ENCODE results near the gene ZDHHC14. TPM values are rescaled to one million over a fixed set of nuclear protein-coding genes. Genes with fewer than 3 reads are reported as not detected.
"Not testable (repeated sequence)": the region's sequence is repeated elsewhere in the genome, so short reads cannot be mapped to it uniquely, and the experiment has no call there.

The ZDHHC14 gene
- total RNA-seq, 1 donor from 2014 or later: 3.1 TPM

- no peak for ATAC-seq
These were observed 194.6 kb downstream of the ZDHHC14 start for GRCh38 chr6:157575436-157576145.

- ATAC-seq: not testable (repeated sequence)
These were observed 196.0 kb downstream of the ZDHHC14 start for GRCh38 chr6:157576991-157577390.

DNA sequence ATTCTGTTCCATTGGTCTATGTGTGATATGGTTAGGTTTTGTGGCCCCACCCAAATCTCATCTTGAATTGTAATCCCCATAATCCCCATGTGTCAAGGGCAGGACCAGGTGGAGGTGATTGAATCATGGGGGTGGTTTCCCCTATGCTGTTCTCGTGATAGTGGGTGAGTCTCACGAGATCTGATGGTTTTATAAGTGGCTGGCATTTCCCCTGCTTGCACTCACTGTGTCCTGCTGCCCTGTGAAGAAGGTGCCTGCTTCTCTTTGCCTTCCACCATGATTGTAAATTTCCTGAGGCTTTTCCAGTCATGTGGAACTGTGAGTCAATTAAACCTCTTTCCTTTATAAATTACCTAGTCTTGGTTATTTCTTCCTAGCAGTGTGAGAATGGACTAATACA, 197.5 kb downstream of the ZDHHC14 start:
- not testable (repeated sequence) for ATAC-seq

GRCh38 chr6:157579467-157580031, 198.6 kb downstream of the ZDHHC14 start:
- no peak for ATAC-seq

GRCh38 chr6:157584036-157584435, 203.0 kb downstream of the ZDHHC14 start:
- ATAC-seq: no peak

DNA sequence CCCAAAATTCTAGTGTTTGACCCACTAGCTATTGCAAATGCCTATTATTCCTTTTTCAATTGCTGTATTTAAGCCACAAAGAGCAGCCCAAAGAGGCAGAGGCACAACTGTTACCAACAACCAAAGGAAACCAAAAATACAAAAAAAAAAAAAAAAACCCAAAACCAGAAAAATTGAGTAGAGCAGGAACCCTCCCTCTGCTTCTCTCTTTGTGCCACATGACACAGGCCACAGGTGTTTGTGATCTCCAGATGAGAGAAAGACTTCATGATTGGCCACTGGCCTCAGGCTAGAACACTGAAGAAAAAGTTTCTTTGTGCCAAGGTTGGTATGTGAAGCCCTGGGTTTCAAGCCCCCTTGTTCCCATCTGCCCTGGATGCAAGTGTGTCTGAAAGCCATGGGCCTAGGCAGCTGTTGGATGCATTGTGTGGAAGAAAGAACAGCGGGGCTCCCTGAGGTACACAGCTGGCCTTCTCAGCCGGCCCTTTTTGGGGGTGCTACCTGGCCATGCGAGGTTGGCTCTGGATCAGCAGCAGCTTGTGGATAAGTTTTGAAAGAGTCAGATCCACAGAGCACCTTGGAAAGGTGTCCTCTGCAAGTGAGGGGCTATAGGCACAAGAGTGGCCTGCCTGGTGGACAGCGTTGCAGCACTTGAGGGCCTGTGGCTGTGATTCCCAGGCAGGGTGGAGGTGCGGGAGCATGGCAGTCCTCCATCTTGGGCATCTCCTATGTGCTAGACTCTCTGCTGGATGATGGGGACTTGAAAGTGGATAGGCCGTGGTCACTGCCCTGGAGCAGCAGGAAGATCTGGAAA, 204.5 kb downstream of the ZDHHC14 start:
- no peak for ATAC-seq

GRCh38 chr6:157586088-157586414, 205.1 kb downstream of the ZDHHC14 start:
- ATAC-seq: no peak

GRCh38 chr6:157586476-157587126, 205.6 kb downstream of the ZDHHC14 start:
- ATAC-seq: no peak

DNA sequence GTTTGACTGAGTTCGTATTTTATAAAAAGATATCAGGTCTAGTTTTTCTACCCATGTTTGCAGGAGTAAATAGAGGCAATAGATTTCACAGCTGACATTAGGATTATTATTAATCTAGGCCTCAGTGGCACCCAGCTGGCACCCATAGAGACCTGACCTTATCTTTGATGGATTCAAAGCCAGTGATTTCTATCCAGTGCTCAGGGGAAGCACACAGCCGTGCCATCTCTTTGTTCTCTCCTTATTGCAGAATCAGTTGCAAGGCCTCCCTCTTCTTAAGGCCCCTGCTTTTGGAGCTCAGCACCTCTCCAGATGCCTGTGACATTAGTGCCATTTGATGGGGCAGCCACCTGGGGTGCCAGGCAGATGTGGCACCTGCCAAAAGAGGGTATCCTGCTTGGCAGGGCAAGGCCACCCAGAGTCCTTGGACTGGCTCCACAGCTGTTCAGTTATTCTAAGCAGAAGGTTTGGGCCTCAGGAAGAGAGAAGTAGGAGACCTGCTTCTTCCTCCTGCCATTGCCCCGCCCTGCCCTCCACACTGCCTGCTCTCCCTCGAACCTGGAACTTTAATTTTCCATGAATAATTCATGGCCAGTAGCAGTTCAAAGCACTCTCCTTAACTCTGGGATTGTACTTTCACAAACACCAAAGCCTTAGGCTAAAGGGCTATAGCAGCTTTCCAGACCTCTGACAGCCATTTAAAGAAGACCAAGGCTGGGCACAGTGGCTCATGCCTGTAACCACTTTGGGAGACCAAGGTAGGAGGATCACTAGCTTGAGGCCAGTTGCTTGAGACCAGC, 206.3 kb downstream of the ZDHHC14 start:
- no peak for ATAC-seq

- not testable (repeated sequence) for ATAC-seq
These were observed 209.7 kb downstream of the ZDHHC14 start for GRCh38 chr6:157590654-157591053.

GRCh38 chr6:157592541-157592940, 211.6 kb downstream of the ZDHHC14 start:
- ATAC-seq: peak; percentile 27

DNA sequence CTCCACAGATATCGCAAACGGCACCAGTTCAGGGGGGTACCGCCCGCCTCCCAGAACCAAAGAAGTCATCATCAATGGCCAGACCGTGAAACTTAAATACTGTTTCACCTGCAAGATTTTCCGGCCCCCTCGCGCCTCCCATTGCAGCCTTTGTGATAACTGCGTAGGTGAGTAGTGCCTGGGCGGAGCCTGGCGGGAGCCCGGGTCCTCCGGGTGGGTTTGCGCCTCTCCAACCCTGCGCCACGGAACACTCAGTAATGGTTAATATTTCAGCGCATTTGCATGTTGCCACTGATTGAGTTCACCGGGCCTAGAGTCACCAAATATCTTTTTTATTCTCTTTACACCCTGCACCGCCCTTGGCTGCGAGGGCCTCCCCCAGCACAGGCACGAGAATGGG, 212.0 kb downstream of the ZDHHC14 start:
- ATAC-seq: no peak

- no peak for ATAC-seq
These were observed 212.6 kb downstream of the ZDHHC14 start for GRCh38 chr6:157593596-157593995.

DNA sequence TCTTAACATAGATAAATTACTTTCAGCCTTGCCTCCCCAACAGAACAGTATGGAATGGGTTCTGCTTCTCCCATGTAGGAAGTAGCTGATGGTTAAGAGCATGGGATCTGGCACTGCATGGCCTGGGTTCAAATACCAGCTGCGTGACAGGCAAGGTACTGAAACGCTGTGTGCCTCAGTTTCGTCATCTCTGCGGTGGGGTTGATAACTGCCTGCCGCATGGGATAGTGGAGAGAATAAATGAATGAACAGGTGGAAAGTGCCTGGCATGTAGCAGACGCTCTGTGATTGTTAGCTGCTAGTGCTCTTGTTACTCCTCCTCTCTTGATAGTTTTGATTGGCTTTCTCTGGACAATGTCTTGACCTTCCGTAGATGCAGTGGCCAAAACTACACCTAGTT, 213.3 kb downstream of the ZDHHC14 start:
- no peak for ATAC-seq

DNA sequence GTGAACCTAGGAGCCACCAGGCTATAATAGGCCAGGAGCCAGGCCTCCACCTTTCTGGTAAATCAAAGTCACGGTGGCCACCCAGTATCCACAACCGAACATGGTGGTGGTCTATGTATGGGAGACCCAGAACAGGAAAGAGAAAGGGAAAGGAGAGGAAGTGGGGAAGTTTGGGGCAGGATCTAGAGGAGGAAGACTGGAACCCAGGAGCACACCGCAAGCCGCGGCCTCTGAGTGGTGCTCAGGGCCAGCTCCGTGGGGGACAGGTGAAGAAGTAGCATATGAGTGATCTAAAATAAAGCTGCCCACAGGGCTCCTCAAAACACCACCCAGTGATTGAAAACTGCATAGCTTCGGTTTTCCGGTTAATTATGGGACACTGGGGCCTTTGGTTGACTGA, 214.8 kb downstream of the ZDHHC14 start:
- ATAC-seq: no peak

DNA sequence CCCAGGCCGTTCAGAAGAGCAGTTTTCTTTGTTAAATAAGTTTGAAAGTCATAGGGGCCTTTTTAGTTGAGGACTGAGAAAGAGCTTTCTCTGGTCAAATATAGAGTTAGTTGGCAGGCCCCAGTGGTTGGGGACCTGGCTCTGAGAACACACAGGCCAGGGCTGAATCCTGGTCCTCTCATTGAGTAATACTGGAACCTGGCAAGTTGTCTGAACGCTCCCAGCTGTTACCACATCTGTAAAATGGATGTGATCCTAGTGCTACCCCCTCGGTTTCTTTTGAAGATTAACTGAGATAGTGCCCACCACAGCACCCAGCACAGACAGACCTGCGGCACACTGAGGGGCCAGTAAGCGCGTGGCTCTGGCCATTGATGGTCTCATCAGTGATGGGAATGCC, 215.5 kb downstream of the ZDHHC14 start:
- no peak for ATAC-seq

DNA sequence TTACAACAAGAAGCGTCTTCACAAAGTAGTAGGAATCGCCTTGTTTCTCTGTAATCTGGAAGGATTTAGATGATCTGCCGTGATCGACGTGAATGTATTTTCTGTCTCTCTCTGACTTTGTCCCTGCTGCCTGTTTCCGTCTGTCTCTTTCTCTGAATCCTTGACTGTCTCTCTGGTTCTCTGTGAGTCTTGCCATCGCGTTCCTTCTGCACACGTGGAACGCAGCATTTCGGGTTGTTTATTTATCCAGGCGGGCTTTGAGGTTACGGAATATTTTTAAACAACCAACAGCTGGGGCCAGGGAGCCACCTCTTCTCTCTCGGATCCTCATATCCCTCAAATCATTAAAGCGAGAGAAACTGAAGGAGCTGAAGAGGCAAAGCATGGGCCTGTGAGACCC, 215.9 kb downstream of the ZDHHC14 start:
- ATAC-seq: no peak

DNA sequence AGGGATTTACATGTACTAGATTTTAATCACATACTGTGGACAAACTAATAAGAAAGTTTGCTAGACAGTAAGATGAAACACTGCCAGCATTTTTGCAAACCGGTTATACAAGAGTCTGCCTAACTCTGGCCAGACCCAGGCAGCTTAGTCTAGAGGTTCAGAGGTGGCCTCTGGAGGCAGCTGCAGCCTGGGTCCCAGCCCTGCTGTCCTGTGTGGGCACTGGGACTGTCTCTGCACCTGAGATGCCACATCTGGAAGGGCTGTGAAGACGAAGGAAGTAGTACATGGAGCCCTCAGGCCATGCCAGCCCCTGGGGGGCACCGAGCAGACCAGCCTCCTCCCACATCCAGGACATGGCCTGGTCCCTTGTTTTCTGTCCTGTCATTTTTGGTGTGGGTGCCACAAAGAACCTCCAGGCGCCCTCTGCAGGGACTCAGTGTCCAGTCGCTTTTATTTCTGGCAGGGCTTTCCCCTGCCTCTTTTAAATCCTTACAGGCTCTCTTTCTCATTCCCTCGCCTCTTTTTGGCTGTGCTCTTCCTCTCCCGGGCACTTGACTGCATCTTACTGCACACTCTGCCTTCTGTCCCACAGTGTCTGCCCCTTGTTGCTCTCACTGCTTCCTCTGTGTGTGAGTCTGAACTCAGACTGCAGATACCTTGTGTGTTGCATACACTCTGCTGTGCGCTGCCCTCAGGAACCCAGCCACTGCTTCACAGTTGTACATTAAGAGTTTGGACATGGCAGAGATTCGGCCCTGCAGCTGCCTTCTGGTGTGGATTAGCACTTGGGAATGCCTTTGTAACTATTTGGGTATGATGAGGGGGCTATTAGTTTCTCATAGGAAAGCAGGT, 216.7 kb downstream of the ZDHHC14 start:
- peak; percentile 86 for ATAC-seq

DNA sequence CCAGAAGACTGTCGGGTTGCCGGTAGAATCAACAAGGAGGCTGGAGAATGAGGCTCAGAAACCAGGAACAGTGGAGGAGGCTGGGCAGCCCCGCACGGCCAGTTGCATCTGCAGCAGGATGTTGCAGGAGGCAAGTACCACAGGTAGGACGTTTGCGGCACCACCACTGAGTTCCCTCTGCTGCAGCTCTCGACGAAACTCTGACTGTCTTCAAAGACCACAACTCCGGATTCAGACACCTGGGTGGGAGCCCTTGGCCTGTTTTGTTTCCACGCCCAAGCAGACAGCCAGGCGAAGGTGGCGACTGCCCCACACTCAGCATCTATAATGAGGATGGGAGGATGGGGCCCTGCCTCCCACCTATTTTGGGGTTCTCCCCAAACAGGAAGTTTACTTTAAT, 218.2 kb downstream of the ZDHHC14 start:
- no peak for ATAC-seq

GRCh38 chr6:157600807-157601206, 219.8 kb downstream of the ZDHHC14 start:
- ATAC-seq: no peak

DNA sequence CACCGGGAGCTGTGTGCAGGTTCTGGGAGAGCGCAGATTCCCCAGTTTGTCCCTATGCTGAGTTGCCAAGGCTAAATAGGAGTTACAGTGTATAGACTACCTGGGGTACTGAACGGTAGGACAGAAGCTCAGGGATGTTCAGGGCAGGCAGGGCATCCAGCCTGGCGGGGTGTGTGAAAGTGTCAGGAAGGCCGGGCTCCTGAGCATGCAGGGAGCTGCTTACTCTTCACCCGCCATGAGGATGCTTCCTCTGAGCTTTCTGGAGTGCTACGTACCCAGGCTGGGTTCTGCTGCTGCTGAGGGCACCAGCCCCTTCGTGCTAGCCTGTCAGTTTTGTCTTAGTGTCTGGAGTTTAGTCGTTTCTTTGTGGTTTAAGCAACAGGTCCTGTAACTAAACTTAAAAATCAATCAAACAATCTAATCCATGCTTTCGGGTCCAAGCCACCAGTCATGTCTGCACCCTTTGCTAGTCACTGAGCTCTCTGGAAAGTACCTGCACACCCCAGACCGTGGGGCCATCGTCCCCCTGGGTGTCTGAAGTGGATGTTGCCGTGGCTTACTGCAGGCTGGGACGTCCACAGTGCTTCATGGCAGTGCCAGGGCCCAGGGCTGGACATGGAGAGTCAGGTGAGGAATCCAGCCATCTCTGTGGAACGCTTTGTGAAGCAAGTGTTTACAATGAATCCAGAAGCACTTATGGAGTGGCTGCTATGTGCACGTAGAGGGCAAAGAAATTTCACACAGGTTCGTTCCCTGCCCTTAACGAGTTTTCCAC, 221.7 kb downstream of the ZDHHC14 start:
- no peak for ATAC-seq
